Thyroid gland (tissue), 4 donors: ENCODE measurements around the gene SUSD2.

ENCODE experiments used
- CTCF ChIP-seq, 6 experiments: fragments of 200-600 bp in 3 of 6; fragments of 450-650 bp in 3 of 6; sonication (generic) in 3 of 6; IDR thresholded peaks; one replicate each; pipeline ENCODE4 v1.5.1; 2016 to 2019; ENCODE audit warnings: antibody characterized with exemption in 6 of 6, mild to moderate bottlenecking in 2 of 6, inconsistent platforms in 1 of 6, moderate library complexity in 1 of 6
- POLR2A ChIP-seq, 2 donors: fragments of 450-650 bp; IDR thresholded peaks; one replicate each; pipeline ENCODE4 v1.6.1; 2017; ENCODE audit warnings: antibody characterized with exemption in 2 of 2, mild to moderate bottlenecking in 2 of 2, moderate library complexity in 1 of 2

- TF ChIP-seq CTCF (IDR thresholded peaks at IDR 0.05), result no peak
- no peak for TF ChIP-seq POLR2A (IDR thresholded peaks at IDR 0.05)
These were observed 42.5 kb upstream of the SUSD2 start for GRCh38 chr22:24138649-24139420.
